ENCODE data around the gene CPZ.

Gene CPZ

GRCh38 chr4:8564595-8564994 lies 28.0 kb upstream of the CPZ start (continued):
- TF ChIP-seq ZNF280D (tag by site-specific recombination; IDR thresholded peaks at IDR 0.05): no peak
- TF ChIP-seq ZNF423 (tag by site-specific recombination; IDR thresholded peaks at IDR 0.05): no peak
- no peak for TF ChIP-seq ZNF362 (tag by site-specific recombination; IDR thresholded peaks at IDR 0.05)
- no peak for TF ChIP-seq ZNF24 (tag by site-specific recombination; IDR thresholded peaks at IDR 0.05)

GRCh38 chr4:8568068-8568668 lies 24.4 kb upstream of the CPZ start:
- Histone ChIP-seq H3K4me1 (ENCODE audit: control insufficient read depth, insufficient read depth, low read length) (no peaks in the 10 kb centered on the region), H3K36me3 (ENCODE audit: control insufficient read depth in 2 of 2, insufficient read depth in 1 of 2, low read length in 2 of 2) (no peaks in the 10 kb centered on the region), H3K27ac (ENCODE audit: extremely low read depth, low read depth, low read length) (no peak overlapping the region), H3K9me3 (ENCODE audit: control insufficient read depth, insufficient read depth, low read depth, low read length) (no peaks in the 10 kb centered on the region), H3K4me3 (ENCODE audit: low read depth, low read length) (no peak overlapping the region)
- ChIA-PET POLR2A (no interaction called here), CTCF (interaction anchor here (0.6 to 1.4 kb wide), 3 partner anchors 12 to 39 kb away, joined by 3 to 4 read pairs (median 3); no protein-coding TSS in a partner anchor)
- no peak for TF ChIP-seq SCRT2 (tag by site-specific recombination; IDR thresholded peaks at IDR 0.05)
- TF ChIP-seq ZNF335 (tag by site-specific recombination; conservative IDR thresholded peaks at IDR 0.05): no peak
- TF ChIP-seq ZNF521 (tag by site-specific recombination; IDR thresholded peaks at IDR 0.05): no peak
- no peak for TF ChIP-seq ZNF777 (tag by site-specific recombination; IDR thresholded peaks at IDR 0.05; ENCODE audit: borderline replicate concordance)
- no peak for TF ChIP-seq RBAK (tag by site-specific recombination; IDR thresholded peaks at IDR 0.05)
- no peak for TF ChIP-seq ZNF677 (tag by site-specific recombination; IDR thresholded peaks at IDR 0.05)
- no peak for TF ChIP-seq ZNF2 (tag by site-specific recombination; IDR thresholded peaks at IDR 0.05)
- no peak for TF ChIP-seq ZNF169 (tag by site-specific recombination; IDR thresholded peaks at IDR 0.05)
- TF ChIP-seq ZSCAN30 (tag by site-specific recombination; IDR thresholded peaks at IDR 0.05): no peak

GRCh38 chr4:8570201-8570600 lies 22.4 kb upstream of the CPZ start:
- Histone ChIP-seq H3K9me3 (ENCODE audit: control insufficient read depth, insufficient read depth, low read depth, low read length) (no peaks in the 10 kb centered on the region), H3K36me3 (ENCODE audit: control insufficient read depth in 2 of 2, insufficient read depth in 1 of 2, low read length in 2 of 2) (no peaks in the 10 kb centered on the region), H3K4me3 (ENCODE audit: low read depth, low read length) (no peak overlapping the region), H3K27ac (ENCODE audit: extremely low read depth, low read depth, low read length) (no peak overlapping the region), H3K4me1 (ENCODE audit: control insufficient read depth, insufficient read depth, low read length) (no peaks in the 10 kb centered on the region)
- ChIA-PET CTCF (interaction anchor here (0.8 kb wide), 1 partner anchor 8 kb away, joined by 4 read pairs; no protein-coding TSS in a partner anchor), POLR2A (no interaction called here)
- TF ChIP-seq ZBTB17 (tag by site-specific recombination; IDR thresholded peaks at IDR 0.05): no peak
- TF ChIP-seq ZNF501 (tag by site-specific recombination; IDR thresholded peaks at IDR 0.05): no peak
- no peak for TF ChIP-seq RBAK (tag by site-specific recombination; IDR thresholded peaks at IDR 0.05)
- TF ChIP-seq SETDB1 (IDR thresholded peaks at IDR 0.05; ENCODE audit: insufficient read length, low read length): no peak
- no peak for TF ChIP-seq ZNF280D (tag by site-specific recombination; IDR thresholded peaks at IDR 0.05)
- TF ChIP-seq ZNF600 (tag by site-specific recombination; IDR thresholded peaks at IDR 0.05): no peak
- no peak for TF ChIP-seq ZNF658 (tag by site-specific recombination; IDR thresholded peaks at IDR 0.05)
- TF ChIP-seq ZNF350 (tag by site-specific recombination; IDR thresholded peaks at IDR 0.05): no peak
- no peak for TF ChIP-seq YY2 (tag by site-specific recombination; IDR thresholded peaks at IDR 0.05)
- no peak for TF ChIP-seq ZNF707 (tag by site-specific recombination; IDR thresholded peaks at IDR 0.05)
- no peak for TF ChIP-seq ELK4 (IDR thresholded peaks at IDR 0.05; ENCODE audit: borderline replicate concordance, low read depth, low read length)
- no peak for TF ChIP-seq EGR2 (tag by site-specific recombination; IDR thresholded peaks at IDR 0.05; ENCODE audit: low read depth)
- no peak for TF ChIP-seq ZNF785 (tag by site-specific recombination; IDR thresholded peaks at IDR 0.05)
- no peak for TF ChIP-seq KLF1 (tag by site-specific recombination; IDR thresholded peaks at IDR 0.05)

All from HEK293 (cell line).